ENCODE measurements around the gene ABCB1. TPM values are rescaled to one million over a fixed set of nuclear protein-coding genes. Genes with fewer than 3 reads are reported as not detected.

Gene ABCB1
- total and polyA plus RNA-seq, 2 donors: 6.6 to 6.7 TPM

GRCh38 chr7:87566311-87566900, 34.3 kb downstream of the ABCB1 start:
- Histone ChIP-seq H3K27ac (ENCODE audit: low read depth in 1 of 2, low read length in 1 of 2) (no peak overlapping the region), H3K27me3 (ENCODE audit: control insufficient read depth in 2 of 2, insufficient read depth in 1 of 2, low read length in 1 of 2) (no peaks in the 10 kb centered on the region), H3K36me3 (ENCODE audit: control insufficient read depth in 2 of 2, insufficient read depth in 2 of 2, low read length in 1 of 2) (no peaks in the 10 kb centered on the region), H3K9me3 (ENCODE audit: control insufficient read depth in 2 of 2, insufficient read depth in 1 of 2, low read length in 1 of 2) (no peaks in the 10 kb centered on the region), H3K4me3 (ENCODE audit: low read length in 2 of 2) (no peak overlapping the region), H3K4me1 (ENCODE audit: control insufficient read depth in 2 of 2, insufficient read depth in 2 of 2, low read length in 2 of 2) (no peaks in the 10 kb centered on the region)
- DNase-seq (ENCODE audit: low read depth in 6 of 9, low spot score in 9 of 9): no peak
- WGBS: 94% methylated on average over 6 of the region's 6 CpGs

- H3K4me3 ChIP-seq (ENCODE audit: low read length in 2 of 2): no peak overlapping the region
- DNase-seq (ENCODE audit: low read depth in 6 of 9, low spot score in 9 of 9): no peak
- H3K36me3 ChIP-seq (ENCODE audit: control insufficient read depth in 2 of 2, insufficient read depth in 2 of 2, low read length in 1 of 2): no peaks in the 10 kb centered on the region
- H3K4me1 ChIP-seq (ENCODE audit: control insufficient read depth in 2 of 2, insufficient read depth in 2 of 2, low read length in 2 of 2): no peaks in the 10 kb centered on the region
- H3K27me3 ChIP-seq (ENCODE audit: control insufficient read depth in 2 of 2, insufficient read depth in 1 of 2, low read length in 1 of 2): no peaks in the 10 kb centered on the region
- no peaks in the 10 kb centered on the region for H3K9me3 ChIP-seq (ENCODE audit: control insufficient read depth in 2 of 2, insufficient read depth in 1 of 2, low read length in 1 of 2)
- 91% methylated on average over 3 of the region's 3 CpGs for WGBS
- no peak overlapping the region for H3K27ac ChIP-seq (ENCODE audit: low read depth in 1 of 2, low read length in 1 of 2)
Measured at GRCh38 chr7:87565877-87566276, 34.8 kb downstream of the ABCB1 start.

DNA sequence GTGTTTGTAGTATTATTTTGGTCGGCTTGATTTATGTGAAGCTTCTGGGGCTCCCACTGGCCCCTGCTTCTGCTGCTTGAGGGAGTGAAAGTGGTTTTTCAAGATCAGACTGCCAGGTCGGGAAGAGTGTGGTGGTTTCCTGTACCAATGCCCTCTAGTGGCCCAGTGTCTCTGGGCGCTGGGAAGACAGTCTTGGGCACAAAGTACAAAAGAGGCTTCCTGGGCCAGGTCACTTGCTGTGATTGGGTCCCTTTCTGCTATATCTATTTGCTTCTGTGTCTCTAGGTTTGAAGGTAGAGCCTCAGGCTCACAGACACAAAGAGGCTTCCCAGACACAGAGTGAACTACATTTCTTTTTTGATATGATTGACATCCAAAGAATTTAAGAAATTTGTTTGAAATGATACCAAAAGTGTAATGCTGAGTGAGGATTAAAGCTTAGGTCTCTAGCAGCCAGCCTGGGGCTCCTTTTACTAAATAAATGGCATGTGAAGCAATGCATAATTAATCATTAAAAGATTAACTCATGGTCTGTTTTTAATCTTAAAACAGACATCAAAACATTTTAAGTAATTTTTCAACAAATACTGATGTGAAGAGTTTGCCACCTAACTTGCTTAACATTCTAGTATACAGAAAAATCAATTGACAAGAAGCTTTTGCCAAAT, 36.3 kb downstream of the ABCB1 start:
- 5% methylated on average over 3 of the region's 3 CpGs for WGBS
- no peaks in the 10 kb centered on the region for H3K27me3 ChIP-seq (ENCODE audit: control insufficient read depth in 2 of 2, insufficient read depth in 1 of 2, low read length in 1 of 2)
- no peaks in the 10 kb centered on the region for H3K4me1 ChIP-seq (ENCODE audit: control insufficient read depth in 2 of 2, insufficient read depth in 2 of 2, low read length in 2 of 2)
- H3K4me3 ChIP-seq (ENCODE audit: low read length in 2 of 2): no peak overlapping the region
- H3K27ac ChIP-seq (ENCODE audit: low read depth in 1 of 2, low read length in 1 of 2): no peak overlapping the region
- no peaks in the 10 kb centered on the region for H3K9me3 ChIP-seq (ENCODE audit: control insufficient read depth in 2 of 2, insufficient read depth in 1 of 2, low read length in 1 of 2)
- peak in 4 of 9 donors; percentile 1 to 26 (median 16) for DNase-seq (ENCODE audit: low read depth in 6 of 9, low spot score in 9 of 9)
- H3K36me3 ChIP-seq (ENCODE audit: control insufficient read depth in 2 of 2, insufficient read depth in 2 of 2, low read length in 1 of 2): no peaks in the 10 kb centered on the region

DNA sequence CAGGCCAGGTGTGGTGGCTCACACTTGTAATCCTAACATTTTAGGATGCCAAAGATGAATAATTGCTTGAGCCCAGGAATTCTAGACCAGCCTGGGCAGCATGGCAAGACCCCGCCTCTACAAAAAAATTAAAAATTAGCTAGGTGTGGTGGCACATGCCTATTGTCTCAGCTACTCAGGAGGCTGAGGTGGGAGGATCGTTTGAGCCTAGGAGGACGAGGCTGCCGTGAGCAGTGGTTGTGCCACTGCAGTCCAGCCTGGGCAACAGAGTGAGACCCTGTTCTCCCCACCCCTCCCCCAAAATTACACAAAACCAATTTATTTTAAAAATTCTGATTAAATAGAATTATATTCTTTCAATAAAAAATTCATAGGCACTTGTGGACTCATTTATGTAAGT, 39.0 kb downstream of the ABCB1 start:
- Histone ChIP-seq H3K4me3 (ENCODE audit: low read length in 2 of 2) (no peak overlapping the region), H3K9me3 (ENCODE audit: control insufficient read depth in 2 of 2, insufficient read depth in 1 of 2, low read length in 1 of 2) (no peaks in the 10 kb centered on the region), H3K36me3 (ENCODE audit: control insufficient read depth in 2 of 2, insufficient read depth in 2 of 2, low read length in 1 of 2) (no peaks in the 10 kb centered on the region), H3K27ac (ENCODE audit: low read depth in 1 of 2, low read length in 1 of 2) (no peak overlapping the region), H3K27me3 (ENCODE audit: control insufficient read depth in 2 of 2, insufficient read depth in 1 of 2, low read length in 1 of 2) (no peaks in the 10 kb centered on the region), H3K4me1 (ENCODE audit: control insufficient read depth in 2 of 2, insufficient read depth in 2 of 2, low read length in 2 of 2) (no peaks in the 10 kb centered on the region)
- WGBS: 96% methylated on average over 4 of the region's 4 CpGs
- no peak for DNase-seq (ENCODE audit: low read depth in 6 of 9, low spot score in 9 of 9)

DNA sequence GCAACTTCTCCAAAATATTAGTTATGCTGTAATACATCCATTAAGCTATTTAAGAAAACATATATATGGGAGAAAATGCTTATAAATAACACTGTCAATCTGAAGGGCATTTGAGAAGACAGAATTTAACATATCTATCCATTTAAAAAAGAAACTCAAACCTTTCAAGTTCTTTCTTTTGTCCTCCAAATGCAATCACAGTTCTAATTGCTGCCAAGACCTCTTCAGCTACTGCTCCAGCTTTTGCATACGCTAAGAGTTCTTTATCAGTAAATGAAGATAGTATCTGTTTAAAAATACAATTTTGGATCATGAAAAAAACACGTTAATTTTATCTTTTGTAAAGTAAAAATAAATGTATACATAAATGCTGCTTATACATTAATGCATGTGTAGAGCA, 39.6 kb downstream of the ABCB1 start:
- WGBS: 96% methylated on average over 2 of the region's 2 CpGs
- H3K4me3 ChIP-seq (ENCODE audit: low read length in 2 of 2): no peak overlapping the region

DNA sequence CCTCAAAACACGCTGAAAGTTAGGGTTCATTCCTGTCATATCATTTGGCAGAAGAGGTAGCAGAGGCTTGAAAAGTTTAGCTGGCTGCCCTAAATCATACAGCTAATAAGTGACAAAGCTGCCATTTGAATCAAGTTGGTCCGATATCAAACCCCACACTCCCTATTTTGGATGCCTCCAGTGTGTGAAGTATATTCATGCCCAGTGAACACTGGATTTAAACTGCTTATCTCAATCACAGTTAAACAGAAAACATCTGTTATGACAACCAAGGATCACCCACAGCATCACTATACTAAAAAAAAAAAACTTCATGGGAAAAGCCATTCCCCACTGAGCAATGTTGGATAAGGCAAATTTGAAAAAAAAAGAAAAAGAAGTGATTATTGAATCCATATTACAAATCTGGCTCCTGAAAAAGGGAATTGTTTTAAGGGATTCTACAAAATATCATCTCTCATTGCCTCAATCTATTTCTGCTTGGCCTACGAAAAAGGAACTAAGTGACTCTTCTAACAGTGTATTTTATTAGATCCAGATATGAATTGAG, 48.3 kb downstream of the ABCB1 start:
- 96% methylated on average over 3 of the region's 3 CpGs for WGBS
- Histone ChIP-seq H3K27ac (ENCODE audit: low read depth in 1 of 2, low read length in 1 of 2) (no peak overlapping the region), H3K4me3 (ENCODE audit: low read length in 2 of 2) (no peak overlapping the region), H3K36me3 (ENCODE audit: control insufficient read depth in 2 of 2, insufficient read depth in 2 of 2, low read length in 1 of 2) (no peaks in the 10 kb centered on the region), H3K4me1 (ENCODE audit: control insufficient read depth in 2 of 2, insufficient read depth in 2 of 2, low read length in 2 of 2) (no peaks in the 10 kb centered on the region), H3K9me3 (ENCODE audit: control insufficient read depth in 2 of 2, insufficient read depth in 1 of 2, low read length in 1 of 2) (no peaks in the 10 kb centered on the region), H3K27me3 (ENCODE audit: control insufficient read depth in 2 of 2, insufficient read depth in 1 of 2, low read length in 1 of 2) (no peaks in the 10 kb centered on the region)
- DNase-seq (ENCODE audit: low read depth in 6 of 9, low spot score in 9 of 9): no peak

More for the DNA sequence above, 39.6 kb downstream of the ABCB1 start:
- no peak for DNase-seq (ENCODE audit: low read depth in 6 of 9, low spot score in 9 of 9)
- Histone ChIP-seq H3K4me1 (ENCODE audit: control insufficient read depth in 2 of 2, insufficient read depth in 2 of 2, low read length in 2 of 2) (no peaks in the 10 kb centered on the region), H3K27ac (ENCODE audit: low read depth in 1 of 2, low read length in 1 of 2) (no peak overlapping the region), H3K9me3 (ENCODE audit: control insufficient read depth in 2 of 2, insufficient read depth in 1 of 2, low read length in 1 of 2) (no peaks in the 10 kb centered on the region), H3K27me3 (ENCODE audit: control insufficient read depth in 2 of 2, insufficient read depth in 1 of 2, low read length in 1 of 2) (no peaks in the 10 kb centered on the region), H3K36me3 (ENCODE audit: control insufficient read depth in 2 of 2, insufficient read depth in 2 of 2, low read length in 1 of 2) (no peaks in the 10 kb centered on the region)

GRCh38 chr7:87548123-87548919, 52.4 kb downstream of the ABCB1 start:
- no peaks in the 10 kb centered on the region for H3K36me3 ChIP-seq (ENCODE audit: control insufficient read depth in 2 of 2, insufficient read depth in 2 of 2, low read length in 1 of 2)
- H3K9me3 ChIP-seq (ENCODE audit: control insufficient read depth in 2 of 2, insufficient read depth in 1 of 2, low read length in 1 of 2): no peaks in the 10 kb centered on the region
- no peak overlapping the region for H3K27ac ChIP-seq (ENCODE audit: low read depth in 1 of 2, low read length in 1 of 2)
- H3K4me3 ChIP-seq (ENCODE audit: low read length in 2 of 2): no peak overlapping the region
- H3K27me3 ChIP-seq (ENCODE audit: control insufficient read depth in 2 of 2, insufficient read depth in 1 of 2, low read length in 1 of 2): no peaks in the 10 kb centered on the region
- DNase-seq (ENCODE audit: low read depth in 6 of 9, low spot score in 9 of 9): no peak
- H3K4me1 ChIP-seq (ENCODE audit: control insufficient read depth in 2 of 2, insufficient read depth in 2 of 2, low read length in 2 of 2): no peaks in the 10 kb centered on the region
- whole genome bisulfite sequencing: 97% methylated on average over 7 of the region's 7 CpGs

DNA sequence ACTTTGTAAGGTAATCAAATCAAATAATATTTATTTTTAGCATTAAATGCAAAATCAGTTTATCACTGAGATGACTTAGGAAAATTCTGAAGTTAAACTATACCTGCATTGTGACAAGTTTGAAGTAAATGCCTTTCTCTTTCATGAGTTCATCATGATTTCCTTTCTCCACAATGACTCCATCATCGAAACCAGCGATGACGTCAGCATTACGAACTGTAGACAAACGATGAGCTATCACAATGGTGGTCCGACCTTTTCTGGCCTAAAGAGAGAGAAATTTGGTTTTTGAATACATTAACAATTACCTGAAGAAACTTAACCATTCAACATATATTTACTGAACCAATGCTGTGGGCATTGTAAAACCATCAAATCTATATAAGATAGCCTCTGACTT, 54.9 kb downstream of the ABCB1 start:
- Histone ChIP-seq H3K4me3 (ENCODE audit: low read length in 2 of 2) (no peak overlapping the region), H3K9me3 (ENCODE audit: control insufficient read depth in 2 of 2, insufficient read depth in 1 of 2, low read length in 1 of 2) (no peaks in the 10 kb centered on the region), H3K36me3 (ENCODE audit: control insufficient read depth in 2 of 2, insufficient read depth in 2 of 2, low read length in 1 of 2) (no peaks in the 10 kb centered on the region), H3K27me3 (ENCODE audit: control insufficient read depth in 2 of 2, insufficient read depth in 1 of 2, low read length in 1 of 2) (no peaks in the 10 kb centered on the region), H3K4me1 (ENCODE audit: control insufficient read depth in 2 of 2, insufficient read depth in 2 of 2, low read length in 2 of 2) (no peaks in the 10 kb centered on the region), H3K27ac (ENCODE audit: low read depth in 1 of 2, low read length in 1 of 2) (no peak overlapping the region)
- DNase-seq (ENCODE audit: low read depth in 6 of 9, low spot score in 9 of 9): no peak
- 97% methylated on average over 6 of the region's 6 CpGs for WGBS

- no peak overlapping the region for H3K27ac ChIP-seq (ENCODE audit: low read depth in 1 of 2, low read length in 1 of 2)
- 96% methylated on average over 1 of the region's 1 CpG for WGBS
- no peaks in the 10 kb centered on the region for H3K27me3 ChIP-seq (ENCODE audit: control insufficient read depth in 2 of 2, insufficient read depth in 1 of 2, low read length in 1 of 2)
- no peak for DNase-seq (ENCODE audit: low read depth in 6 of 9, low spot score in 9 of 9)
- no peaks in the 10 kb centered on the region for H3K9me3 ChIP-seq (ENCODE audit: control insufficient read depth in 2 of 2, insufficient read depth in 1 of 2, low read length in 1 of 2)
- no peaks in the 10 kb centered on the region for H3K4me1 ChIP-seq (ENCODE audit: control insufficient read depth in 2 of 2, insufficient read depth in 2 of 2, low read length in 2 of 2)
- no peak overlapping the region for H3K4me3 ChIP-seq (ENCODE audit: low read length in 2 of 2)
- no peaks in the 10 kb centered on the region for H3K36me3 ChIP-seq (ENCODE audit: control insufficient read depth in 2 of 2, insufficient read depth in 2 of 2, low read length in 1 of 2)
Measured at GRCh38 chr7:87543623-87544022, 57.1 kb downstream of the ABCB1 start.

All from thymus (tissue), 11 donors.